Measurements from ENCODE around the gene SMAD2.

DNA sequence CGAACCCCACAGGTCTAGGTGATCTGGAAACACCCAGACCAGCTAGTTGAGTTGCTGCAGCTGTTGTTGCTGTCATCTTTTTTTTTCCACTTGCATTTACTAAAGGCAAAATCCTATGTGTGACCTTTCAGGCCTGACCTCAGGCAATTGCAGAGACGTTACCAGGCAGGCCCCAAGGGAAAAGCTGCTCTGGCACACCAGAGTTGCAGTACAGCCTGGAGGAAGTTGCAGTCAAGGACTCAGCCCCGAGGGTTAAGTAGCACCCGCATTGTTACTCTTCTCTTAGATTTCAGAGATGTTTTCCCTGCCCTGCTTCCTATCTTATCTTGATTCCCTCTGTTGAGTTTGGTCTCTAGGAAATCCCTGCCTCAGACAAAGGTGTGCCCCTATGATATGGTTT, 45.2 kb upstream of the SMAD2 start:
- no peak for TF ChIP-seq ARNT (IDR thresholded peaks at IDR 0.05)
- TF ChIP-seq BHLHE40 (IDR thresholded peaks at IDR 0.05; ENCODE audit: borderline replicate concordance), result no peak
- TF ChIP-seq TARDBP (IDR thresholded peaks at IDR 0.05), result no peak
- TF ChIP-seq FOXK2 (IDR thresholded peaks at IDR 0.05), result no peak
- no peak for TF ChIP-seq FOXM1 (IDR thresholded peaks at IDR 0.05; ENCODE audit: borderline replicate concordance)
- no peak for TF ChIP-seq LEF1 (IDR thresholded peaks at IDR 0.05; ENCODE audit: borderline replicate concordance)
- TF ChIP-seq SP1 (IDR thresholded peaks at IDR 0.05), result no peak
- TF ChIP-seq FOXA1 (IDR thresholded peaks at IDR 0.05), result no peak
- no peak for TF ChIP-seq SUZ12 (IDR thresholded peaks at IDR 0.05)

Data from HEK293T (cell line).